ENCODE measurements around the gene CWH43. TPM values are rescaled to one million over a fixed set of nuclear protein-coding genes. Genes with fewer than 3 reads are reported as not detected.
A peak's percentile ranks its signal among the peaks of the same experiment; 100 is the strongest.
"Not testable (repeated sequence)": the region's sequence is repeated elsewhere in the genome, so short reads cannot be mapped to it uniquely, and the experiment has no call there.

Gene CWH43
- total RNA-seq, 2 donors from 2014 or later, result not detected

GRCh38 chr4:48960988-48961635 is 25.0 kb upstream of the CWH43 start:
- no peak for DNase-seq (ENCODE audit: low spot score)
- ATAC-seq, result no peak
- Mint-ChIP-seq H3K27ac (no peak overlapping the region), H3K36me3 (no peaks in the 10 kb centered on the region), H3K27me3 (peaks cover 10 to 17% of the 10 kb centered on the region in 2 donors), H3K9me3 (no peaks in the 10 kb centered on the region), H3K4me1 (ENCODE audit: low read depth in 2 of 2) (no peaks in the 10 kb centered on the region), H3K4me3 (no peak overlapping the region)

- DNase-seq (ENCODE audit: low spot score) (no peak), ATAC-seq (no peak)
- no peak overlapping the region for H3K4me3 Mint-ChIP-seq
- H3K36me3 Mint-ChIP-seq, result no peaks in the 10 kb centered on the region
- no peak overlapping the region for H3K27ac Mint-ChIP-seq
- H3K9me3 Mint-ChIP-seq, result no peaks in the 10 kb centered on the region
- peaks cover 9 to 14% of the 10 kb centered on the region in 2 donors for H3K27me3 Mint-ChIP-seq
- H3K4me1 Mint-ChIP-seq (ENCODE audit: low read depth in 2 of 2), result no peaks in the 10 kb centered on the region
Measured at GRCh38 chr4:48962636-48963035, 23.4 kb upstream of the CWH43 start.

- Mint-ChIP-seq H3K4me1 (ENCODE audit: low read depth in 2 of 2) (no peaks in the 10 kb centered on the region), H3K27ac (no peak overlapping the region), H3K36me3 (no peaks in the 10 kb centered on the region), H3K27me3 (peaks cover 9% of the 10 kb centered on the region in 2 donors), H3K4me3 (no peak overlapping the region), H3K9me3 (no peaks in the 10 kb centered on the region)
- DNase-seq (ENCODE audit: low spot score) (peak; percentile 71), ATAC-seq (peak; percentile 84 to 86)
Measured at GRCh38 chr4:48963042-48963679, 22.9 kb upstream of the CWH43 start.

GRCh38 chr4:48967101-48967500 is 19.0 kb upstream of the CWH43 start:
- Mint-ChIP-seq H3K27ac (no peak overlapping the region), H3K27me3 (peaks cover 0 to 10% of the 10 kb centered on the region in 2 donors), H3K9me3 (no peaks in the 10 kb centered on the region), H3K36me3 (no peaks in the 10 kb centered on the region), H3K4me1 (ENCODE audit: low read depth in 2 of 2) (no peaks in the 10 kb centered on the region), H3K4me3 (no peak overlapping the region)
- peak in 1 of 2 donors; percentile 23 for ATAC-seq
- no peak for DNase-seq (ENCODE audit: low spot score)

GRCh38 chr4:48967631-48968030 is 18.4 kb upstream of the CWH43 start:
- H3K27ac Mint-ChIP-seq, result no peak overlapping the region

GRCh38 chr4:48968814-48969213 is 17.3 kb upstream of the CWH43 start:
- H3K36me3 Mint-ChIP-seq, result no peaks in the 10 kb centered on the region
- H3K27me3 Mint-ChIP-seq, result peaks cover 0 to 14% of the 10 kb centered on the region in 2 donors
- no peak overlapping the region for H3K27ac Mint-ChIP-seq
- no peak for DNase-seq (ENCODE audit: low spot score)
- no peaks in the 10 kb centered on the region for H3K4me1 Mint-ChIP-seq (ENCODE audit: low read depth in 2 of 2)
- H3K4me3 Mint-ChIP-seq, result no peak overlapping the region
- ATAC-seq, result no peak
- H3K9me3 Mint-ChIP-seq, result no peaks in the 10 kb centered on the region

More at GRCh38 chr4:48967631-48968030, 18.4 kb upstream of the CWH43 start:
- DNase-seq (ENCODE audit: low spot score) (no peak), ATAC-seq (no peak)
- Mint-ChIP-seq H3K36me3 (no peaks in the 10 kb centered on the region), H3K4me1 (ENCODE audit: low read depth in 2 of 2) (no peaks in the 10 kb centered on the region), H3K4me3 (no peak overlapping the region), H3K27me3 (peaks cover 0 to 10% of the 10 kb centered on the region in 2 donors), H3K9me3 (no peaks in the 10 kb centered on the region)

- Mint-ChIP-seq H3K9me3 (no peaks in the 10 kb centered on the region), H3K4me3 (no peak overlapping the region), H3K27me3 (peaks cover 5 to 14% of the 10 kb centered on the region in 2 donors), H3K27ac (no peak overlapping the region), H3K4me1 (ENCODE audit: low read depth in 2 of 2) (no peaks in the 10 kb centered on the region), H3K36me3 (no peaks in the 10 kb centered on the region)
- DNase-seq (ENCODE audit: low spot score) (no peak), ATAC-seq (no peak)
Measured at GRCh38 chr4:48970471-48970921, 15.6 kb upstream of the CWH43 start.

GRCh38 chr4:48974979-48975640 is 11.0 kb upstream of the CWH43 start:
- Mint-ChIP-seq H3K4me3 (no peak overlapping the region), H3K4me1 (ENCODE audit: low read depth in 2 of 2) (no peaks in the 10 kb centered on the region), H3K27ac (no peak overlapping the region), H3K36me3 (no peaks in the 10 kb centered on the region), H3K9me3 (no peaks in the 10 kb centered on the region), H3K27me3 (peaks cover 20 to 23% of the 10 kb centered on the region in 2 donors)
- DNase-seq (ENCODE audit: low spot score) (no peak), ATAC-seq (no peak)

GRCh38 chr4:48976041-48976440 is 10.0 kb upstream of the CWH43 start:
- no peak for ATAC-seq
- no peaks in the 10 kb centered on the region for H3K36me3 Mint-ChIP-seq
- no peak overlapping the region for H3K27ac Mint-ChIP-seq
- DNase-seq (ENCODE audit: low spot score), result no peak
- no peaks in the 10 kb centered on the region for H3K9me3 Mint-ChIP-seq
- H3K4me3 Mint-ChIP-seq, result no peak overlapping the region
- peaks cover 17 to 23% of the 10 kb centered on the region in 2 donors for H3K27me3 Mint-ChIP-seq
- H3K4me1 Mint-ChIP-seq (ENCODE audit: low read depth in 2 of 2), result no peaks in the 10 kb centered on the region

GRCh38 chr4:48979914-48980579 is 6.0 kb upstream of the CWH43 start:
- H3K4me3 Mint-ChIP-seq, result no peak overlapping the region
- no peaks in the 10 kb centered on the region for H3K36me3 Mint-ChIP-seq
- H3K4me1 Mint-ChIP-seq (ENCODE audit: low read depth in 2 of 2), result no peaks in the 10 kb centered on the region
- H3K9me3 Mint-ChIP-seq, result no peaks in the 10 kb centered on the region
- ATAC-seq, result no peak
- H3K27me3 Mint-ChIP-seq, result peaks cover 29 to 48% of the 10 kb centered on the region in 2 donors
- no peak overlapping the region for H3K27ac Mint-ChIP-seq
- DNase-seq (ENCODE audit: low spot score), result no peak

- not testable (repeated sequence) for H3K36me3 Mint-ChIP-seq; DNase-seq (ENCODE audit: low spot score); H3K4me3 Mint-ChIP-seq; H3K4me1 Mint-ChIP-seq (ENCODE audit: low read depth in 2 of 2); H3K27ac Mint-ChIP-seq; H3K9me3 Mint-ChIP-seq; ATAC-seq
- H3K27me3 Mint-ChIP-seq, result peaks cover 41 to 46% of the 10 kb centered on the region in 2 donors
Measured at GRCh38 chr4:48984005-48984404, 2.1 kb upstream of the CWH43 start.

- ATAC-seq, result peak in 1 of 2 donors; percentile 20
- Mint-ChIP-seq H3K27me3 (peaks cover 38 to 58% of the 10 kb centered on the region in 2 donors), H3K36me3 (no peaks in the 10 kb centered on the region), H3K4me1 (ENCODE audit: low read depth in 2 of 2) (no peaks in the 10 kb centered on the region), H3K27ac (no peak overlapping the region), H3K4me3 (no peak overlapping the region), H3K9me3 (no peaks in the 10 kb centered on the region)
- DNase-seq (ENCODE audit: low spot score), result no peak
Measured at GRCh38 chr4:48985602-48985975, 486 bp upstream of the CWH43 start.

- ATAC-seq (no peak), DNase-seq (ENCODE audit: low spot score) (no peak)
- Mint-ChIP-seq H3K27ac (no peak overlapping the region), H3K27me3 (peaks cover 38 to 62% of the 10 kb centered on the region in 2 donors), H3K4me3 (no peak overlapping the region), H3K9me3 (no peaks in the 10 kb centered on the region), H3K4me1 (ENCODE audit: low read depth in 2 of 2) (no peaks in the 10 kb centered on the region), H3K36me3 (no peaks in the 10 kb centered on the region)
Measured at GRCh38 chr4:48986654-48987164, 634 bp downstream of the CWH43 start.

Measured in natural killer cell treated with Interleukin-12 subunit alpha and Interleukin-12 subunit beta and Interleukin-15 and Interleukin-18, amount 100 ng/mL, for 72 hours (primary cell).